NB4 (cell line): ENCODE data around the gene COG8.

Source experiments
- DNase-seq: peaks from one replicate; pipeline ENCODE4 v3.0.0; 2010; ENCODE audit warnings: low read depth
- H3K4me3 ChIP-seq: one replicate; pipeline ENCODE4 v1.5.1; 2011; ENCODE audit warnings: mild to moderate bottlenecking, low read depth, low read length, moderate library complexity
- MYC ChIP-seq: IDR thresholded peaks from 2 replicates; pipeline ENCODE4 v1.6.1; 2011; ENCODE audit warnings: low read depth, low read length
- POLR2A ChIP-seq: IDR thresholded peaks from 2 replicates; pipeline ENCODE4 v1.6.1; 2011; ENCODE audit warnings: mild to moderate bottlenecking; ENCODE audit not compliant: insufficient read length; ENCODE audit errors: extremely low read depth
- TF ChIP-seq, protein P1 (sequence below): IDR thresholded peaks from one replicate; pipeline ENCODE4 v1.5.1; 2012; ENCODE audit warnings: low read depth, low read length
- TF ChIP-seq, protein P2 (sequence below): IDR thresholded peaks from 2 replicates; pipeline ENCODE4 v1.6.1; 2011; ENCODE audit warnings: low read depth, low read length

Gene COG8

DNA sequence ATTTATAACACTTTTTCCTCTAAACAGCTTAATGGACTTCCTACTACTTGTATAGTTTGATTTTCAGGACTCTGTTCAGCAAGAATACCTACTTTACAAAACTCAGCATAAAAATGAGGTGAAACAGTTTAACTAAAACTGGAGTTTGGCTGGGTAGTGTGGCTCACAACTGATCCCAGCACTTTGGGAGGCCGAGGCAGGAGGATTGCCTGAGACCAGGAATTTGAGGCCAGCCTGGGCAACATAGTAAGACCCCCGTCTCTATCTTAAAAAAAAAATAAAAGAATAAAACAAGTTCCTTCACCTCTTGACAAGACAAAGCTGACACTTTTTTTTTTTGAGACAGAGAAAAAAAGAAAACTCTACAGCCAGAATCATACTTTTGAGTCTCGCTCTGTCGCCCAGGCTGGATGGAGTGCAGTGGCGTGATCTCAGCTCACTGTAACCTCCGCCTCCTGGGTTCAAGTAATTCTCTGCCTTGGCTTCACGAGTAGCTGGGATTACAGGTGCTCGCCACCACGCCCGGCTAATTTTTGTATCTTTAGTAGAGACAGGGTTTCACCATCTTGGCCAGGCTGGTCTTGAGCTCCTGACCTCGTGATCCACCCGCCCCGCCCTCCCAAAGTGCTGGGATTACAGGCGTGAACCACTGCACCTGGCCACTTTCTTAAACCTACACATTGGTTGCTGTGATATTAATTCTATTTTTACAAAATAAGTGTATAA is 11.6 kb downstream of the COG8 start:
- H3K4me3 ChIP-seq = peak overlapping the region; percentile 89
- DNase-seq = no peak
- TF ChIP-seq, protein P1, sequence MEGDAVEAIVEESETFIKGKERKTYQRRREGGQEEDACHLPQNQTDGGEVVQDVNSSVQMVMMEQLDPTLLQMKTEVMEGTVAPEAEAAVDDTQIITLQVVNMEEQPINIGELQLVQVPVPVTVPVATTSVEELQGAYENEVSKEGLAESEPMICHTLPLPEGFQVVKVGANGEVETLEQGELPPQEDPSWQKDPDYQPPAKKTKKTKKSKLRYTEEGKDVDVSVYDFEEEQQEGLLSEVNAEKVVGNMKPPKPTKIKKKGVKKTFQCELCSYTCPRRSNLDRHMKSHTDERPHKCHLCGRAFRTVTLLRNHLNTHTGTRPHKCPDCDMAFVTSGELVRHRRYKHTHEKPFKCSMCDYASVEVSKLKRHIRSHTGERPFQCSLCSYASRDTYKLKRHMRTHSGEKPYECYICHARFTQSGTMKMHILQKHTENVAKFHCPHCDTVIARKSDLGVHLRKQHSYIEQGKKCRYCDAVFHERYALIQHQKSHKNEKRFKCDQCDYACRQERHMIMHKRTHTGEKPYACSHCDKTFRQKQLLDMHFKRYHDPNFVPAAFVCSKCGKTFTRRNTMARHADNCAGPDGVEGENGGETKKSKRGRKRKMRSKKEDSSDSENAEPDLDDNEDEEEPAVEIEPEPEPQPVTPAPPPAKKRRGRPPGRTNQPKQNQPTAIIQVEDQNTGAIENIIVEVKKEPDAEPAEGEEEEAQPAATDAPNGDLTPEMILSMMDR = no peak
- TF ChIP-seq MYC = no peak

DNA sequence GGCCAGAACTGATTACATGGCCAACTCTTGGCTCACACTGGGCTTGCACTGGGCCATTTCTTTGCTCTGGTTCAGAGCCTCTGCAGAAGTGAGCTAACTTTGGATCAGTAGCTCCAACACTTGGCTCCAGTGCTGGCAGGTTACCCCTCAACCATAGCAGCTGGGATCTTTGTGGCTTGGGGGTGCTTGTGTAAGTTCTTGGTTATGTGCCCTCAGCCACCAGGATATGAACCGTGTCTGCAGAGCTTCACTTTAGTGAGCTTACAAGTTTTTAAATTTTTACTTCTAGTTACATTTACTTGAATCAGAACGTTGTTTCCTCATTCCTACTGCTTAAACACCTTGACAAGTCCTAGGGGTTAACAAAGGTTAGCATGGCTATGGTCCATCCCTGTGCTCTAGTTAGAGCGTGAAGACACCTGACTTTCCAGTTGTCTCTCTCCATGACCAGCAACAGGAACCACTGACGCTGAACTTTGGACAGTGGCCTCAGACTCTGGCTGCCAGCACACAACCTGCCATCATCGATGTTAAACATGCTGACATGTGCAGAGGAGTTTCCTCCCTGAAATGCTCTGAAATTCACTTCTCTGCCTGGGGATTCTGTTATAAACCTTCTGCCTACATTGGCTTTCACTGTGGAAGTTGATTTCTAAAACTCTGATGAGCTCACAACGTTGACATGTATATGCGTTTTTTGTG is 13.0 kb downstream of the COG8 start:
- TF ChIP-seq, protein P2, sequence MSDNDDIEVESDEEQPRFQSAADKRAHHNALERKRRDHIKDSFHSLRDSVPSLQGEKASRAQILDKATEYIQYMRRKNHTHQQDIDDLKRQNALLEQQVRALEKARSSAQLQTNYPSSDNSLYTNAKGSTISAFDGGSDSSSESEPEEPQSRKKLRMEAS = no peak
- DNase-seq = no peak
- peak overlapping the region; percentile 89 for H3K4me3 ChIP-seq

DNA sequence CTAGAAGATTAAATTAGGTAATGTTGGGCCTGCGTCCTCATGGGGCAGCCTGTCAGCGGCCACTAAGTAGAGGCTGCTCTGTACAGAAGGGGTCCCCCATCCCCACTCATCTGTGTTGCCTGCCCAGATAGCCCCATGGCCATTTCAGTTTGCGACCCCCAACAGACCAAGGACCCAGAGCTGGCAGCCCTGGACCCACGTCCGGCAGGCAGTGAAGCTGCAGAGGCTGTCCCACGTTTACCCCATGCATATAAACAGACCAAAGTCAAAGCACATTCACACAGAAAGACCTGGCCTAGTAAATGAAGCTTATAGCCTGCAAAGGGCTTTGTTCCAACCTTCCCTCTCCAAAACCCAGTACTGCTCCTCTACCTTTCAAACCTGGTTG is 13.6 kb downstream of the COG8 start:
- H3K4me3 ChIP-seq = peak overlapping the region; percentile 89
- DNase-seq = no peak
- TF ChIP-seq, protein P2 = no peak
- no peak for TF ChIP-seq MYC
- TF ChIP-seq POLR2A = no peak
- TF ChIP-seq, protein P1 = no peak

DNA sequence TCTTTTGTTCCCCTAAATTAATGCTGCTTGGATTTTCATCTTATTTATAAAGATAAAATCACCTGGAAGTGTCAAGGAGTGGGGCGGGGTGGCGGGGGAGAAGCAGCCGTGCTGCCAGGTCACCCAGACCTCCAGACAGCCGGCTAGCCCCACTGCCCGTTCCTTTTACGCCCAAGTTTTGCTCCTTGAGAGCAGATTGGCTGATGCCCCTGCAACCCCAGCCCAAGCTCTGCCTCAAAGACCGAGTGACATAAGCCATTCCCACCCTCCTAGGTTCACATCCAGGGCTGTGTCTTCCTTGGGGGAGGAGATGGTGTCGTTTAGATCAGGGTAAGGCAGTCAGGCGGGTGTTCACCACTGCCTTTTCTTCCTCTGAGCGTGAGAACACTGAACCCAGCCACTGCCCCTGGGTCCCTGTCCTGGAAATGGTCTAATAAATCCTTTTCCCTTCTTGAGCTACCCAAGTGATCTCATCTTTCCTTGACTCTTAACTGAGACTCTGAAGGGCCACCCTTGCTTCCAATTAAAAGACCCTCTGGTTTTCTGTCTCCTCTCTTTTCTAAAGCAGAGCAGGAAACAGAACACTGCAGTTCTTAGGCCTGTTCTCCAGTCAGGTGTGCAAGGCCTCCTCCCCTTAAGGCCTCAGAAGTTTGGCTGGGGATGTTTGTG is 14.6 kb downstream of the COG8 start:
- peak overlapping the region; percentile 11 for H3K4me3 ChIP-seq
- no peak for DNase-seq
- TF ChIP-seq, protein P2 = no peak
- TF ChIP-seq POLR2A (no peak), MYC (no peak)
- TF ChIP-seq, protein P1 = no peak

DNA sequence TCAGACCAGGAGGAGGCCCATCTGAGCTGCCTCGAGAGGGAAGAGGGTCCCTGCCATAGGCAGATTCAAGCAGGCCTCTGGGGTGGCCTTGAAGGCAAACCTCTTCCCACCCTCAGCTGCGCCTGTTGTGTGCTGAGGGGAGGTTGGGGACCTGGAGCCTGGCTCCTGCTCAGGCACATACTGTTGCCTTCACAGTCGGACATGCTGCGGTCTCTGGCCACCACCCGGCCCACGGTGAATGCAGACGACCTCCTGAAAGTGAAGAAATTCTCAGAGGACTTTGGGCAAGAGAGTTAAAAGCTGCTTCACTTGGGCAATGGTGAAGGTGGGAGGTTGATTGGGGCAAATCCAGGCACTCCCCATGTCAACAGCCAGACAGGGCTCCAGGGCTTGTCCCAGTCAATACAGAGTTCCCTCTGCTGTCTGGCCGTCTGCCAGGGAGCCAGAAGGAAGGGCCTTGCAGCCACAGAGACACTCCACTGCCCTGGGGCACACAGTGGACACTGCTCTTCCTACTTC is 15.3 kb downstream of the COG8 start:
- no peak for DNase-seq
- TF ChIP-seq, protein P1 = no peak
- TF ChIP-seq MYC (no peak), POLR2A (no peak)
- TF ChIP-seq, protein P2 = no peak
- H3K4me3 ChIP-seq = no peak overlapping the region

DNA sequence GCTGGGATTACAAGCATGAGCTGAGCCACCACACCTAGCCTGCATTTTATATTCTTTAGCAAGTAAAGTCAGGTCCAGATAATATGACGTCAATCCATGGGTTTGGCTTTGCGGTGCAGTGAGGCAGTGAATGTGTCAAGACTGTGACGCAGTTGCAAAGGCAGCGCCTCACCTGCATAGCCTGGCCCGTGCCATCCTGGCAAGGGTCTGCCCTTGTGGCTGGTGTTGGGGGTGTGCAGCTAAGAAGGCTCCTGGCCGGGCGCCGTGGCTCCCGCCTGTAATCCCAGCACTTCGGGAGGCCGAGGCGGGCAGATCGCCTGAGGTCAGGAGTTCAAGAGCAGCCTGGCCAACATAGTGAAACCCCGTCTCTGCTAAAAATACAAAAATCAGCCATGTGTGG is 15.9 kb downstream of the COG8 start:
- no peak for DNase-seq
- H3K4me3 ChIP-seq = no peak overlapping the region
- no peak for TF ChIP-seq MYC
- TF ChIP-seq, protein P1 = no peak
- no peak for TF ChIP-seq POLR2A
- TF ChIP-seq, protein P2 = no peak
